VCaP (cell line): ENCODE results near the gene AK8.
"Not testable (repeated sequence)": the region's sequence is repeated elsewhere in the genome, so short reads cannot be mapped to it uniquely, and the experiment has no call there.

Experiments used
- H3K27ac ChIP-seq: fragments of 450-650 bp; 2 replicates; pipeline ENCODE4 v1.5.1; 2017
- TF ChIP-seq, protein P1 (sequence below): fragments of 450-650 bp; conservative IDR thresholded peaks from 2 replicates; pipeline ENCODE4 v1.5.1; 2017; ENCODE audit warnings: mild to moderate bottlenecking, moderate library complexity

The AK8 gene

DNA sequence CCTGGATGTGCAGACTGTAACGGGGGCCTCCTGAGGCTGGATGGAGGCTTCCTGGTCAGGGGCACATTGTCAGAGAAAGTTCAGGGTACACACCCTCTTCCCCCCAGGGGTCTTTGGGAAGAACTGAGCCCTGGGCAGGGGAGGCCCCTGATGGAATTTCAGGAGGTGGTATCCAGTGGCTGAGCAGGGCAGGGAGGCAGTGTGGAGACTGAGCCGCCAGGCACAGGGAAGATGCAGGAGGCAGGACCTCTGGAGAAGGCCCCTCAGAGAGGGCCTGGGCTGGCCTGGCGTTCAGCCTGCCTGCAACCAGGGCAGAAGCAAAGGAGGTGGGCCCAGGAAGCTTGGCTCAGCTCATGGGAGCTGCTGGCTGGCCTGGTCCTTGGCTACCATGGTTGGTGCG lies 154.3 kb downstream of the AK8 start:
- TF ChIP-seq, protein P1, sequence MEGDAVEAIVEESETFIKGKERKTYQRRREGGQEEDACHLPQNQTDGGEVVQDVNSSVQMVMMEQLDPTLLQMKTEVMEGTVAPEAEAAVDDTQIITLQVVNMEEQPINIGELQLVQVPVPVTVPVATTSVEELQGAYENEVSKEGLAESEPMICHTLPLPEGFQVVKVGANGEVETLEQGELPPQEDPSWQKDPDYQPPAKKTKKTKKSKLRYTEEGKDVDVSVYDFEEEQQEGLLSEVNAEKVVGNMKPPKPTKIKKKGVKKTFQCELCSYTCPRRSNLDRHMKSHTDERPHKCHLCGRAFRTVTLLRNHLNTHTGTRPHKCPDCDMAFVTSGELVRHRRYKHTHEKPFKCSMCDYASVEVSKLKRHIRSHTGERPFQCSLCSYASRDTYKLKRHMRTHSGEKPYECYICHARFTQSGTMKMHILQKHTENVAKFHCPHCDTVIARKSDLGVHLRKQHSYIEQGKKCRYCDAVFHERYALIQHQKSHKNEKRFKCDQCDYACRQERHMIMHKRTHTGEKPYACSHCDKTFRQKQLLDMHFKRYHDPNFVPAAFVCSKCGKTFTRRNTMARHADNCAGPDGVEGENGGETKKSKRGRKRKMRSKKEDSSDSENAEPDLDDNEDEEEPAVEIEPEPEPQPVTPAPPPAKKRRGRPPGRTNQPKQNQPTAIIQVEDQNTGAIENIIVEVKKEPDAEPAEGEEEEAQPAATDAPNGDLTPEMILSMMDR, result no peak
- H3K27ac ChIP-seq, result no peak overlapping the region

DNA sequence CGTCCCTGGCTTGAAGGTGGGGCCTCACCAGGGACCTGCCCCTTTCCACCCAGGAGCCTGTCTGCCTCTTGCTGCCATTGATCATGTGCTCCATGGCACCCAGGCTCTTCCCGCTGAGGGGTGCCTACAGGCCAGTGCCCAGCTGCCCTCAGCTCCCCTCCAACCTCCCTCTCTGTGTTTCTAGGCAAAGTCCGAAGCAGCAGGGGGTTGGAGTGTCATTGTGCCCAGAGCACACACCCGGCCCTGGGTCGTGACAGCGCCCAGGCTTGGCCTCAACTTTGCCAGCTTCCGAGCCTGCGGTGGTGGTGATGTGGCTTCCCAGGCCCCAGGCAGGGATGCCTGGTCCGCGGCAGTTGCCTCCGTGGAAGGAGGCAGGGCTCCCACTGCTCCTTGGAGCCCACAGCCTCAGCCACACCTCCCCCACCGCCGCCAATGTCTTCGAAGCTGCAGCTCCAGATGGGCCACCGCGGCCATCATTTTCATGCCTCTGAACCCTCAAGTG lies 155.5 kb downstream of the AK8 start:
- no peak overlapping the region for H3K27ac ChIP-seq
- TF ChIP-seq, protein P1, result no peak

DNA sequence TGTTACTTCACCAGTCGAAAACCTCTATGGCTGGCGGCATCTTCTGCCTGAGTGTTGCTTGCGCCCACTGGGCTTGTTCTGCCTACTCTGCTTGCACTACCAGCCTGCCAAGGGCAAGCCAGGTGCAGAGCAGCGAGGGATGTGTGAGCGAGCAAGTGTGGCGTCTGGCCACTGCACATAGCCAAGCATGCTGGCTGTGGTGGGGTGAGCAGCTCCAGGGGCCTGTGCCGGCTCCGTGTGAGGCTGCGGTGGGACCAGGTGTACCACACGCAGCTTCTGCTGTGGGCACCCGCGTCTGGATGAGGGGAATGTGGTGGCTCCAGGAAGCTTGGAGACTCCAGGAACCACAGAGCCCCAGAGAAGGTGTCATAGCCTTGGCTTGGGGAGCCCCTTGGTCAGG lies 156.4 kb downstream of the AK8 start:
- H3K27ac ChIP-seq, result no peak overlapping the region
- TF ChIP-seq, protein P1, result no peak

DNA sequence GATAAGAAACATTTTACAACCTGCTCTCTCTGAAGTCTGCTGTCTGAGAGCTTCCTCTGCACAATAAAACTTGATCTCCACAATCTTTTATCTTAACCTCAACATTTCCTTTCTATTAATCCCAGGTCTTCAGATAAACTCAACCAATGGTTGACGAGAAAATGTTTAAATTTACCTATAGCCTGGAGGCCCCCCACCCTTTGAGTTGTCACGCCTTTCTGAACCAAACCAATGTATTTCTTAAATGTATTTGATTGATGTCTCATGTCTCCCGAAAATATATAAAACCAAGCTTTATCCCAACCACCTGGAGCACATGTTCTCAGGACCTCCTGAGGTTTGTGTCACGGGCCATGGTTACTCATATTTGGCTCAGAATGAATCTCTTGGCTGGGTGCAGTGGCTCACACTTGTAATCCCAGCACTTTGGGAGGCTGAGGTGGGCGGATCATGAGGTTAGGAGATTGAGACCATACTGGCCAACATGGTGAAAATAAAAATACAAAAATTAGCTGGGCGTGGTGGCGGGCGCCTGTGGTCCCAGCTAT lies 159.6 kb downstream of the AK8 start:
- peak overlapping the region; percentile 27; the same call in 1 of the 2 replicates for H3K27ac ChIP-seq

DNA sequence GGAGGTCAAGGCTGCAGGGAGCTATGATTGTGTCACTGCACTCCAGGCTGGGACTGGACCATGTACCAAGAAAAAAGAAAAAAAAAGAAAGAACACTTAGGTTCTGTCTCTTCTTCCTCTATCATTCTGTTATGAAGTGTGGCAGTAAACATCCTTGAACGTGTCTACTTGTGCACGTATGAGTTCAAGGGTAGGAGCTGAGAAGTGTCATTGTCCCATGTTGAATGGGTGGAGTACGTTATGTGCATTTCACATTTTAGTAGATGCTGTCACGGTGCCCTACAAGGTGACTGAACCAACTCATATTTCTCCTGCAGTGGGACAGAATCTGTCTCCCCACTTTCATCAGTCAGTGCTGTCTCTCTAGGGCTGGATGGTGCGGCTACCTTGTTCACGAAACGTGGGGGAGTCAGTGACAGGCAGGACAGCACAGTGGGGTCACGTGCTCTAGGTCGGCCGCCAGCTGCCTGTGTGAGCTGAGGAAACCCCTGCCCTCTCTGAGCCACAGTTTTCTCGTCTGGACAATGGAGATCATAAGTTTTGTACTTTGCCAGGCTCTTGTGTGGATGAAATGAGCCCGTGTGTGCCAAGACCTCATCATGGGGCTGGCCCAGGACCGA lies 160.6 kb downstream of the AK8 start:
- TF ChIP-seq, protein P1, result no peak
- H3K27ac ChIP-seq, result 0 out of 2 replicates have a peak overlapping the region, but pooled peaks have one; percentile 27

DNA sequence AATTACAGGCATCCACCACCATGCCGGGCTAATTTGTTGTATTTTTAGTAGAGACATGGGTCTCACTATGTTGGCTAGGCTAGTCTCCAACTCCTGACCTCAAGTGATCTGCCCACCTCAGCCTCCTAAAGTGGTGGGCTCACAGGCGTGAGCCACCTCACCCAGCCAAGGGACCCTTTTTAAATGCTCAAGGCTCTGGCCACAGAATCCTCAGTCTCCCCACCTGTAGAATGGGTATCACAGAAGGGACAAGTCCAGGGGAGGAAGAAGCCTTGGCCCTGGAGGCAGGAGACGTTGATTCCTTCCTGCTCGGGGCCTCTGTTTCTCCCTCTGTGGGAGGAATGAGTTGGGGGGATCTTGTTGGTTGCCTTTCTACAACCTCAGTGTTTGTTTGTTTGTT lies 162.1 kb downstream of the AK8 start:
- TF ChIP-seq, protein P1, result no peak
- no peak overlapping the region for H3K27ac ChIP-seq

DNA sequence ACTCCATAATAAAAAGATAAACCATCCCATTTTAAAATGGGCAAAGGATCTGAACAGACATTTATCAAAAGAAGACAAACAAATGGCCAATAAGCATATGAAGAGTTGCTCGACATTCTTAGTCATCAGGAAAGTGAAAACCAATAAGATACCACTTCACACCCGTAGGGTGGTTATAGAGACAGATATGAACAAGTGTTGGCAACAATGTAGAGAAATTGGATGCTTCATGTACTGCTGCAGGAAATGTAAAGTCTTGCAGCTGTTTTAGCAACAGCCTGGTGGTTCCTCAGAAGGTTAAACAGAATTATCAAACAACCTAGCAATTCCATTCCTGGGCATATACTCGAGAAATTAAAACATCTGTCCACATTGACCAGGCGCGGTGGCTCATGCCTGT lies 165.3 kb downstream of the AK8 start:
- H3K27ac ChIP-seq, result no peak overlapping the region
- TF ChIP-seq, protein P1, result no peak

DNA sequence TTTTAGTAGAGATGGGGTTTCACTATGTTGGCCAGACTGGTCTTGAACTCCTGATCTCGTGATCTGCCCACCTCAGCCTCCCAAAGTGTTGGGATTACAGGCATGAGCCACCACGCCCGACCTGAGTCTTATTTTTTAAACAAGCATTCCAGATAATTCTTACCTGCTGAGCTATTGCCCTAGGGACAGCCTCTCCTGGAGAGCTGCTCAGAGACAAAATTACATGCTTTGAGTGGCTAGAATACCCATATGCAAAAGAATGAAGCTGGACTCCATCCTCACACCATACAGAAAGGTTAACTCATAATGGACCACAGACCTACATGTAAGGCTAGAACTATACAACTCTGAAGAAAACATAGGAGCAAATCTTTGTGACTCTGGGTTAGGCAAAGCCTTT lies 166.2 kb downstream of the AK8 start:
- TF ChIP-seq, protein P1, result no peak

DNA sequence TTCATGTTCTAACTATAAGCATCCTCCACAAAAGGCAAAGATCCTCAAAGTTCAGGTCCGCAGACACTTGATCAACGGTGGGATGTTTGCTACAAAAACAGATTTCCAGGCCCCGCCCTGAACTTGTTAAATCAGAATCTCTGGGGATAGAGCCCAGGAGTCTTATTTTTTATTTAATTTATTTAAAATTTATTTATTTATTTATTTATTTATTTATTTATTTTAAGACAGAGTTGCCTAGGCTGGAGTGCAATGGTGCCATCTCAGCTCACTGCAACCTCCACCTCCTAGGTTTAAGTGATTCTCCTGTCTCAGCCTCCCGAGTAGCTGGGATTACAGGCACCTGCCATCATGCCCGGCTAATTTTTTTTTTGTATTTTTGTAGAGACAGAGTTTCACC lies 166.9 kb downstream of the AK8 start:
- not testable (repeated sequence) for H3K27ac ChIP-seq

More for the DNA sequence above, 166.2 kb downstream of the AK8 start:
- H3K27ac ChIP-seq, result no peak overlapping the region
